Neutrophil (primary cell): ENCODE data around the gene MT1X.

ENCODE experiments used
- H3K27ac ChIP-seq: fragments of 200-600 bp; sonication (generic); 2 replicates; pipeline ENCODE4 v1.5.1; 2016; ENCODE audit warnings: mild to moderate bottlenecking, moderate library complexity
- H3K27me3 ChIP-seq: fragments of 200-600 bp; sonication (generic); 2 replicates; pipeline ENCODE4 v1.6.0; 2016; ENCODE audit warnings: mild to moderate bottlenecking
- H3K36me3 ChIP-seq: fragments of 200-600 bp; sonication (generic); 2 replicates; pipeline ENCODE4 v1.5.1; 2017
- H3K4me1 ChIP-seq, 2 experiments: fragments of 200-600 bp in 1 of 2; sonication (generic) in 1 of 2; 1 replicate in 1 of 2; 2 replicates in 1 of 2; pipeline versions ENCODE4 v1.5.1 to v1.6.1; 2013 to 2016; ENCODE audit warnings: low read depth in 1 of 2, low read length in 1 of 2, mild to moderate bottlenecking in 1 of 2, moderate library complexity in 1 of 2; ENCODE audit not compliant: control insufficient read depth in 1 of 2, insufficient read depth in 1 of 2
- H3K4me3 ChIP-seq, 2 experiments: fragments of 200-600 bp in 1 of 2; sonication (generic) in 1 of 2; 1 replicate in 1 of 2; 2 replicates in 1 of 2; pipeline ENCODE4 v1.5.1; 2013 to 2016; ENCODE audit warnings: low read depth in 1 of 2, low read length in 1 of 2, mild to moderate bottlenecking in 1 of 2, moderate library complexity in 1 of 2
- H3K9me3 ChIP-seq: fragments of 200-600 bp; sonication (generic); 2 replicates; pipeline ENCODE4 v1.5.1; 2016
- CTCF ChIP-seq: fragments of 200-600 bp; sonication (generic); IDR thresholded peaks from 2 replicates; pipeline ENCODE4 v1.5.1; 2016; ENCODE audit warnings: antibody characterized with exemption

Gene MT1X

GRCh38 chr16:56732366-56732765 lies 50.1 kb downstream of the MT1X start:
- Histone ChIP-seq H3K9me3 (no peaks in the 10 kb centered on the region), H3K4me1 (peaks cover 40 to 44% of the 10 kb centered on the region in 2 experiments), H3K27ac (no peak overlapping the region), H3K36me3 (no peaks in the 10 kb centered on the region), H3K27me3 (no peaks in the 10 kb centered on the region), H3K4me3 (no peak overlapping the region)
- no peak for TF ChIP-seq CTCF

GRCh38 chr16:56732832-56733231 lies 50.6 kb downstream of the MT1X start:
- H3K36me3 ChIP-seq, result no peaks in the 10 kb centered on the region
- TF ChIP-seq CTCF, result no peak
- H3K4me3 ChIP-seq, result no peak overlapping the region
- no peaks in the 10 kb centered on the region for H3K27me3 ChIP-seq
- H3K4me1 ChIP-seq, result peaks cover 40 to 44% of the 10 kb centered on the region in 2 experiments
- no peak overlapping the region for H3K27ac ChIP-seq
- no peaks in the 10 kb centered on the region for H3K9me3 ChIP-seq
